ENCODE measurements around the gene FAM53B.

Gene FAM53B

DNA sequence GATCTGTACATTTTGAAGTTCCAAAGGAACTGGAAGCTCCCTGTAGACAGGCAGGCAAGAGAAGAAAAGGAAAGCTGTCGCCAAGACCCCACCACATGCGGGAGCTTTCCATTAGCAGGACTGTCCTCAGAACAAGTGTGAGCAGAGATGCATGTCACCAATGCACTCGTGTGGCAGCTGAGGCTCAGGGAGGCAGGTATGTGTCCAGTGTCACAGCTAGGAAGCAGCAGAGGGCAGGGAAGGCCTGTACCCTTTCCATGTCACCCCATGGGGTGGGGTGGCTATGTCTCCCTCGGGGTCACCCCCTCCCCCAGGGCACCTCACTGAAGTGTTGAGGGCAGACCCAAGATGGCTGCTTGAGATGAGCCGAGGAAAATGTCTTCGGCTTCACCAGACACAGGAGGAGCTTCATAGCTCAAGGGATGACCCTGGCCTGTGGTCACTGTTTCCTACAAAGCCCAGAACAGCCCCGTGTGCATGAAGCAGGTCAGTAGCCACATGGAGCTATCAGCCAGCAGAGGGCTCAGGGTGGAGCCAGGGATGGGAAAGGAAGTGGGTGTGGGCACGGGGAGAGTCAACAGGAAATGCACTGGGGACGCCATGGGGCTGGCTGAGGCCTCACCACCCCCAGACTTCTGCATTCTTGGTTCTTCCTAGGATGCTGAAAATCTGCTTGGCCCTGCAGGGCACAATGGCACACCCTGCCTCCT lies 96.6 kb downstream of the FAM53B start:
- peak; percentile 76 for DNase-seq (ENCODE audit: low spot score)

DNA sequence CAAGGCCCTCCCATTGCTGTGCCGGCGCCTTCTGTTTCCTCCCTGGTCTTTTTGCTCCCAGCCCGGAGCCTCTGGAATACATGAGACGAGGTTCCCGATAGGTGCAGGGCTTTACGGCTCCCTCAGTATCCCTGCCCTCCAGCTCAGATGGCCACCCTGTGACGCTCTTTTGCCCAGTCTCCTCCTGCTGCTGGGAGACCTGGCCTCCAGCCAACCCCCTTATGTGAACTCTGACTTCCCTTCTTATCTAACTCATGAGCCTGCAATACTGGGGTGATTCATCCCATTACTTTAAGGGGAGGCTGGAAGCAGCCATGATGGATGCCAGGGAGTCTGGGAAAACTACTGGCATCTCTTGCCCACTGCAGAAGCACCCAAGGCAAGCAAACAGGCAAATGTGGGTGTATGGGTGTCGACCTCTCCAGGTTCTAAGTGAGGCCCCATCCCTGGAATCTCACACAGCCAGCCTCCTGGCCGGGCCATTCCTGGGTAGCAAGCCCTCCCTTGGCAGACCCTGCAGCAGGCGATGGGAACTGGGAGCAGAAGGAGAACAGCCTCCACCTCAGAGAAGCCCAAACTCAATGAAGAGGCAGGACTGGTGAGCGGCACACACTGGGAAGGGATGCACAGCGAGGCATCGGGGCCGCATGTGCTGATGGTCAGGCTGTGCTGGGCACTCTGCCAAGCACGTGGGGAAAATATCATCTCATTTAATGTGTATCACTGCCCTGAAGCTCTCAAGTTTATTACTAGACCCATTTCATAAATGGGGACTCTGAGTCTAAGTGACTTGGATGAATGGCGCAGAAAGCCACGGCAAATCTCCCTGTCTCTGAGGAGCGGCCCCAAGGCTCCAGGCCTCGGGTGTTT lies 97.5 kb downstream of the FAM53B start:
- peak; percentile 84 for DNase-seq (ENCODE audit: low spot score)

GRCh38 chr10:124645467-124646095 lies 98.6 kb downstream of the FAM53B start:
- no peak for DNase-seq (ENCODE audit: low spot score)

GRCh38 chr10:124644771-124645415 lies 99.3 kb downstream of the FAM53B start:
- no peak for DNase-seq (ENCODE audit: low spot score)

DNA sequence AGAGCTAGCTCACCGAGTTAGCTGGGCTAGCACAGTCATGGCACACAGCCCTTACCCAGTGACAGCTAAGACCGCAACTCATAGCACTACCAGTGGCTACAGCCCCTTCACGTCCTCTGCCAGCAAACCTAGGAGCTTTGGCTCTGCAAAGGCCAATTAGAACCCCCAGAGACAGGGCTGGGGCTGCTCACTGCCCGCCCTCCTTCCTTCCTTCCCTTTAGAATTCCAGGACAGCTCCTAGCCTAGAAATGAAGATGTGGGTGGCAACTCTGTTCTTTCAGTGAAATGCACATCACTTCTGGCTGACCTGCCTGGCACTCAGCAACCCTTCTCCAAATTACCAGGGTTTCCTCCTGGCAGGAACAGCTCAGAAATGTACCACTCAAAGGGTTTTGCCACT lies 99.9 kb downstream of the FAM53B start:
- DNase-seq (ENCODE audit: low spot score): no peak

- no peak for DNase-seq (ENCODE audit: low spot score)
Measured at GRCh38 chr10:124643330-124644009, 100.7 kb downstream of the FAM53B start.

GRCh38 chr10:124642088-124642710 lies 102.0 kb downstream of the FAM53B start:
- peak; percentile 77 for DNase-seq (ENCODE audit: low spot score)

GRCh38 chr10:124641282-124642087 lies 102.7 kb downstream of the FAM53B start:
- DNase-seq (ENCODE audit: low spot score): peak; percentile 88

- DNase-seq (ENCODE audit: low spot score): no peak
Measured at GRCh38 chr10:124640538-124641231, 103.5 kb downstream of the FAM53B start.

GRCh38 chr10:124640056-124640455 lies 104.1 kb downstream of the FAM53B start:
- DNase-seq (ENCODE audit: low spot score): no peak

- DNase-seq (ENCODE audit: low spot score): no peak
Measured at GRCh38 chr10:124639646-124640045, 104.5 kb downstream of the FAM53B start.

- no peak for DNase-seq (ENCODE audit: low spot score)
Measured at GRCh38 chr10:124639206-124639605, 105.0 kb downstream of the FAM53B start.

DNA sequence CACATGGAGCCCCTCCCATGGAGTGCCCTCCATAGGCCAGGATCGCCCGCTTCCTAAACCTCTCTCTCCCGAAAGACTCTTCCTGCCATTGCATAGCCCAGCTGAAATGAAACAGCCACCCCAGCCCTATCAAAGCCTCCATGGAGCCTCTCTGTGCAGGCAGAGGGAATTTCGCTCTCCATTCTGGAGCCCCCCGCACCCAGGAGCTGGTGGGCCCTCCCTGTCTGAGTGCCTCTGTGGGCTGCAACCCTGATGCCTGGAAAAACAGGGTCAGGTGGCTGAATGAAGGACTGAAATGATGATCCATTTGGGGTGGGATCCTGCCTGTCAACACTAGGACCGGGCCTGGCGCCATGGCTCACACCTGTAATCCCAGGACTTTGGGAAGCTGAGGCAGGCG lies 106.4 kb downstream of the FAM53B start:
- DNase-seq (ENCODE audit: low spot score): no peak

DNA sequence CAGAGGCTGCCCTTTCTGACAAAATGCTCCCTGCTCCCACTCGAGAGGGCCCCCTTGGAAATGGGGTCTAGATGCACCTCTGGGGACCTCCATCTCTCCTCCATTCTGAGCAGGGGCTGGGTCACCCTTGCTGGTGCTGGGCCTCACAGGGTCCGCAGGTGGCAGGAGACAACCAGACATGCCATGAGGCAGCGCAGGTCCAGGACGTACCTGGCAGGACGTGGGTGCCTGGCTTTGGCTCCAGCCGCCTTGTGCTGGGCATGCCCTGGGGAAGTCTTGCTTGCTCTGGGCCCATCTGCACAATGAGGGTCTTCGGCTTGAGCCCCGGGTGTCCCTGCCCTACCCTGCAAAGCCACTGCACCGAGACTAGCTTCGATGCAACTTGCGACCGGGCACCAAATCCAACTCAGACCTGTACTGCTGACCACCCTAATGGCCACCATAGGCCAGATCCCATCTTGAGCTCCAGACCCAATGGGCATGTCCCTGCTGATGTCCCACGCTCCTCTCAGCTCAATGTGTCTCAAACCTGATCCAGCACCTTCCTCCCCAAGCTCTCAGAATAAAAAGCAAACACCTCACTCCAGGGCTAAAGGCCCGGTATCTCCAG lies 107.0 kb downstream of the FAM53B start:
- no peak for DNase-seq (ENCODE audit: low spot score)

DNA sequence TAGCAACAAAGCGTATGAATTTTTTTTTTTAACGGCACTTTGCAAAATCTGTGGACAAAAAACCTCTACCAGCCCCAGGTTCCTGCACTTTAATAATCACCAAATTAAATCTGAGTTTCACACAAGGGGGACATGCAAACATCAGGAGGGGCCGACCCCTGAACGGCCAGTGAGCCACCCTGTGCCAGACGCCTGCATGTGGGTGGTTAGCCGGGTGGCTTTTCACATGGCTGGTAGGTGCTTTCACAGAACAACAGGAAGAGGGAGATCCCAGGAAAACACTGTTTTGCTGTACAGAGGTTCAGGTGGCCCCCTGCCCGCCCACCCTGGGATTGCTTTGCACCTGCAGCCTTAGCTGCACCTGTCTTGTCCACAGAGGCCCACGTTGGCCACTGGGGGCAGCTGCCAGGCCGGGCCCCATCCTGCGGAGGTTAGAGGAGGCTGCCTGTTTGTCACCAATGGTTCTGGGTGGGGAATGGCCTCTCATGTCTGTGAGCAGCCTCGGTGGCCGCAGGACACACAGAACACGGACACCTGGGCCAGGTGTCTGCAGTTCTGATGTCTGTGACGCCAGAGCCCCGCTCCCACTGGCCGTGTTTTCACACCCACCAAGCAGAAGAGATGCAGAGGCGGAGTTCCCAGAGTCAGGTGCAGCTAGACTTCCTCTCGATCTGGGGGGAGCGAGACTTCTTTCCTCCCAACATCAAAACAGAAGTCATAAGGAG lies 107.7 kb downstream of the FAM53B start:
- DNase-seq (ENCODE audit: low spot score): no peak

DNA sequence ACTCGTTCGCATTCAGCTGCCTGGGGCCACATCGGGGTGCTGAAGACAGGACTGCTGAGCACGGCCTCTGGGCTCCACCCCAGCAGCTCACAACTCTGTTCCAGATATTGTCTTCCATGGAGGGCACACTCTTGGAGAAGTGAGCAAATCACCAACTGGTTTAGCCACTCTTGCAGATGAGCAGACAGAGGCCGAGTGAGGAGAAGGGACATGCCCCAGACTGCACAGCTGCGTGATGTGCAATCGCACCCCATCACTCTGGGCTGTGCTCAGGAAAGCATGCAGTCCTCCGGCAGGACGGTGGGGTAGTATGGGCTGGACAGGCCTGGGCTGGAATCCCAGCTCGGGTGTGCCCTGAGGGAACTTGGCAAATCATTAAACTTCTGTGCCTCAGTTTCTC lies 111.6 kb downstream of the FAM53B start:
- no peak for DNase-seq (ENCODE audit: low spot score)

GRCh38 chr10:124632064-124632531 lies 112.1 kb downstream of the FAM53B start:
- peak; percentile 59 for DNase-seq (ENCODE audit: low spot score)

- no peak for DNase-seq (ENCODE audit: low spot score)
Measured at GRCh38 chr10:124630551-124630950, 113.6 kb downstream of the FAM53B start.

- DNase-seq (ENCODE audit: low spot score): no peak
Measured at GRCh38 chr10:124629842-124630241, 114.3 kb downstream of the FAM53B start.

All from hematopoietic multipotent progenitor cell treated with erythropoietin and hydrocortisone succinate and interleukin-3 and kit ligand, for 15 days (in vitro differentiated cells).